GM12801 (cell line): ENCODE results near the gene DHTKD1.

Experiments used
- TF ChIP-seq, protein P1 (sequence below): IDR thresholded peaks from one replicate; pipeline ENCODE4 v1.5.1; 2011; ENCODE audit warnings: control low read depth; ENCODE audit not compliant: insufficient read length; ENCODE audit errors: extremely low read depth

The DHTKD1 gene

GRCh38 chr10:12097791-12098190, 29.0 kb downstream of the DHTKD1 start:
- TF ChIP-seq, protein P1, sequence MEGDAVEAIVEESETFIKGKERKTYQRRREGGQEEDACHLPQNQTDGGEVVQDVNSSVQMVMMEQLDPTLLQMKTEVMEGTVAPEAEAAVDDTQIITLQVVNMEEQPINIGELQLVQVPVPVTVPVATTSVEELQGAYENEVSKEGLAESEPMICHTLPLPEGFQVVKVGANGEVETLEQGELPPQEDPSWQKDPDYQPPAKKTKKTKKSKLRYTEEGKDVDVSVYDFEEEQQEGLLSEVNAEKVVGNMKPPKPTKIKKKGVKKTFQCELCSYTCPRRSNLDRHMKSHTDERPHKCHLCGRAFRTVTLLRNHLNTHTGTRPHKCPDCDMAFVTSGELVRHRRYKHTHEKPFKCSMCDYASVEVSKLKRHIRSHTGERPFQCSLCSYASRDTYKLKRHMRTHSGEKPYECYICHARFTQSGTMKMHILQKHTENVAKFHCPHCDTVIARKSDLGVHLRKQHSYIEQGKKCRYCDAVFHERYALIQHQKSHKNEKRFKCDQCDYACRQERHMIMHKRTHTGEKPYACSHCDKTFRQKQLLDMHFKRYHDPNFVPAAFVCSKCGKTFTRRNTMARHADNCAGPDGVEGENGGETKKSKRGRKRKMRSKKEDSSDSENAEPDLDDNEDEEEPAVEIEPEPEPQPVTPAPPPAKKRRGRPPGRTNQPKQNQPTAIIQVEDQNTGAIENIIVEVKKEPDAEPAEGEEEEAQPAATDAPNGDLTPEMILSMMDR = no peak

DNA sequence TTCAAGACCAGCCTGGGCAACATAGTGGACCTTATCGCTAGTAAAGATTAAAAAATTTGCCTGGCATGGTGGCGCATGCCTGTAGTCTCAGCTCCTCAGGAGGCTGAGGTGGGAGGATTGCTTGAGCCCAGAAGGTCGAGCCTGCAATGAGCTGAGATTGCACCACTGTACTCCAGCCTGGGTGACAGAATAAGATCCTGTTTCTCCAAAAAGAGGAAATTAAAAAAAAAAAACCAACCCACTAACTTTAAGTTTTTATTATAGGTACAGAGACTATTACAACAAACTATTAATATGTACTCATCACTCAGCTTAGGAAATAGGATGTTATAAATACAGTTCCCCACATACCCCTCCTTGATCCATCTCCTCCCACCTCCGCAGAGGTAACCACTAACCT, 30.2 kb downstream of the DHTKD1 start:
- TF ChIP-seq, protein P1 = no peak

GRCh38 chr10:12103802-12104201, 35.0 kb downstream of the DHTKD1 start:
- TF ChIP-seq, protein P1 = no peak

GRCh38 chr10:12107781-12108180, 39.0 kb downstream of the DHTKD1 start:
- TF ChIP-seq, protein P1 = no peak

- TF ChIP-seq, protein P1 = no peak
Measured at GRCh38 chr10:12109286-12109685, 40.5 kb downstream of the DHTKD1 start.

DNA sequence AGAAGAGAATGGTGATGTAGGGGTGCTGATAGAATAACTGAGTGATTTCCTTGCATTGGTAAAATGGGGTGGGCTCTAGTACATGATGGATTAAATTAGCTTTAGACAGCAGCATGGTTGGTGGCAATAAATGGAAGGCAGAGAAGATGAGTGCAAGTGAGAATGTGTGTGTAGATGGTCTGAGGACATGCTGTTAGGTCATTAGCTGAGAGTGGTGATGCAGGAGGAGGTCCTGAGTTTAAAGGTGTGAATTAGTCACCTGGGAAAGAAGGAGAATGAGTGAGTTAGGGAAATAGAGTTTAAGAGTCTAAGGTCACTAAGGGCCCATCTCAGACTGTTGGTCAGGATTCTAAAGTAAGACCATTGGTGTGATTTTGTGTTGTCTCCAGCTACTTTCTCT, 42.8 kb downstream of the DHTKD1 start:
- TF ChIP-seq, protein P1 = no peak

GRCh38 chr10:12113627-12114026, 44.9 kb downstream of the DHTKD1 start:
- TF ChIP-seq, protein P1 = no peak

DNA sequence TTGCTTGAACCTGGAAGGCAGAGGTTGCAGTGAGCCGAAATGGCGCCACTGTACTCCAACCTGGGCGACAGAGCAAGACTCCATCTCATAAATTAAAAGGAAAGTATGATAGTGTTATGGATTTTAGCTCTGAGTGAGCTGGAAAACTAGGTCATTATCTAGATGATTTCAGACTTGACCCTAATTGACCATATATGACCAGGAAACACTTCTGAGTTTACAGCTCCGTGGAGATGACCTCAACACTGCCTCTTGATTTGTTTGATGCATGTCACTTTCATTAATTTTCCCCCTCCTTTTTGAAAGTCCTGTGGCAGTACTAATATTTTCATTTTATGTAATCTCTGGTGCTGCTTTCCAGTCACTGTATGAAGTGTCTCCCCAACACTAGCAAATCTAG, 52.9 kb downstream of the DHTKD1 start:
- TF ChIP-seq, protein P1 = no peak
